ENCODE data around the gene SLC22A5. TPM values are rescaled to one million over a fixed set of nuclear protein-coding genes. Genes with fewer than 3 reads are reported as not detected.

Gene SLC22A5
- total and polyA plus RNA-seq, 2 of the 8 experiments (the other 6 are each of a cell fraction or from before 2014, with no cell fraction given) = 4.0 to 9.0 TPM

GRCh38 chr5:132392411-132392810 lies 22.9 kb downstream of the SLC22A5 start:
- ChIA-PET POLR2A (ENCODE audit: partially characterized antibody) (interaction anchor here (1.3 kb wide), 1 partner anchor 18 kb away, joined by 4 read pairs; no protein-coding TSS in a partner anchor), CTCF (ENCODE audit: partially characterized antibody) (interaction anchor here (0.7 to 16.4 kb wide), 7 partner anchors 19 to 135 kb away, joined by 3 to 353 read pairs (median 3); partner anchors contain the start of gene IRF1)
- Histone ChIP-seq H3K79me2 (ENCODE audit: control insufficient read depth in 1 of 2, insufficient read depth in 2 of 2, low read length in 2 of 2) (no peaks in the 10 kb centered on the region), H3K36me3 (ENCODE audit: control insufficient read depth in 2 of 4, insufficient read depth in 4 of 4, low read length in 3 of 4) (no peaks in the 10 kb centered on the region), H2BK12ac (ENCODE audit: low read depth, low read length) (no peak overlapping the region), H4K20me1 (replicated peaks in 1 of 2; ENCODE audit: control insufficient read depth in 1 of 2, insufficient read depth in 2 of 2, low read length in 2 of 2) (no peaks in the 10 kb centered on the region), H2AK5ac (ENCODE audit: low read depth, low read length) (no peak overlapping the region), H3K27ac (ENCODE audit: low read depth, low read length) (no peak overlapping the region), H3K4me2 (ENCODE audit: insufficient read depth in 1 of 2, low read depth in 2 of 2, low read length in 2 of 2) (no peak overlapping the region), H2AFZ (ENCODE audit: low read length) (no peak overlapping the region), H3K4me3 (ENCODE audit: extremely low read depth in 1 of 4, insufficient read depth in 2 of 4, low read depth in 3 of 4, low read length in 4 of 4) (no peak overlapping the region), H3K9ac (replicated peaks in 1 of 4; ENCODE audit: extremely low read depth in 1 of 4, low read depth in 3 of 4, low read length in 3 of 4) (no peak overlapping the region), H4K8ac (ENCODE audit: extremely low read depth, insufficient read depth, low read length) (no peak overlapping the region; the same call in 1 of the 2 replicates), H3K4me1 (replicated peaks in 1 of 4; ENCODE audit: control insufficient read depth in 3 of 4, insufficient read depth in 4 of 4, low read length in 3 of 4) (peaks cover 0 to 5% (median 1%) of the 10 kb centered on the region in 4 experiments; a peak in 2 of 7 replicates), H3K79me1 (ENCODE audit: low read depth, low read length) (no peaks in the 10 kb centered on the region), H2BK120ac (replicated peaks; ENCODE audit: low read depth, low read length) (no peak overlapping the region), H2BK20ac (ENCODE audit: low read length) (no peak overlapping the region), H2BK5ac (ENCODE audit: low read depth, low read length) (no peak overlapping the region), H3K27me3 (replicated peaks in 1 of 4; ENCODE audit: control insufficient read depth in 3 of 4, extremely low read depth in 1 of 4, insufficient read depth in 3 of 4, low read length in 3 of 4) (no peaks in the 10 kb centered on the region), H3K4ac (replicated peaks; ENCODE audit: insufficient read length, low read depth, low read length) (no peak overlapping the region), H3K23me2 (ENCODE audit: low read depth, low read length) (no peaks in the 10 kb centered on the region), H3K18ac (ENCODE audit: extremely low read depth, low read length) (no peak overlapping the region), H3K14ac (ENCODE audit: insufficient read length) (no peak overlapping the region), H4K91ac (replicated peaks; ENCODE audit: insufficient read length, low read length) (no peak overlapping the region), H3K9me3 (ENCODE audit: insufficient read depth in 2 of 2, low read depth in 1 of 2, low read length in 1 of 2) (no peaks in the 10 kb centered on the region), H3K56ac (replicated peaks; ENCODE audit: insufficient read length, low read depth, low read length) (no peak overlapping the region), H4K5ac (ENCODE audit: insufficient read length, low read depth, low read length) (no peak overlapping the region), H3K23ac (ENCODE audit: insufficient read length) (no peak overlapping the region), H2BK15ac (ENCODE audit: low read length) (no peak overlapping the region)
- no peak for TF ChIP-seq JUND (IDR thresholded peaks at IDR 0.05; ENCODE audit: low read length)
- no peak for TF ChIP-seq POU5F1 (IDR thresholded peaks at IDR 0.05; ENCODE audit: low read depth, low read length)
- TF ChIP-seq EGR1 (IDR thresholded peaks at IDR 0.05; ENCODE audit: borderline replicate concordance, low read depth, low read length) = no peak
- no peak for TF ChIP-seq SP4 (IDR thresholded peaks at IDR 0.05; ENCODE audit: low read length)
- no peak for TF ChIP-seq CHD2 (IDR thresholded peaks at IDR 0.05; ENCODE audit: low read length)
- TF ChIP-seq KDM5A (IDR thresholded peaks at IDR 0.05; ENCODE audit: low read length) = no peak
- no peak for TF ChIP-seq SP1 (IDR thresholded peaks at IDR 0.05; ENCODE audit: low read depth, low read length)
- TF ChIP-seq POLR2A (IDR thresholded peaks at IDR 0.05; ENCODE audit: control extremely low read depth in 1 of 2, low read depth in 2 of 2, low read length in 2 of 2) = no peak
- WGBS, 2 experiments (ENCODE audit: extremely low coverage in 1 of 2, insufficient coverage in 1 of 2, insufficient read length in 1 of 2, insufficient replicate concordance in 2 of 2, low coverage in 1 of 2, low lambda C conversion rate in 2 of 2, missing lambda C conversion rate in 1 of 2) = 91% methylated on average over 8 of the region's 8 CpGs; no CpG with 5 or more reads in 1 of the 2 experiments
- DNase-seq (ENCODE audit: low read depth in 1 of 2, low spot score in 2 of 2) (no peak), FAIRE-seq (no peak)

Measured in H1 (cell line).